Left lung (tissue), 10 donors: ENCODE measurements around the gene LMBR1. TPM values are rescaled to one million over a fixed set of nuclear protein-coding genes. Genes with fewer than 3 reads are reported as not detected.
"Not testable (repeated sequence)": the region's sequence is repeated elsewhere in the genome, so short reads cannot be mapped to it uniquely, and the experiment has no call there.

Experiments
- ATAC-seq: fragments of 200-7000 bp; cut with Tn5 transposase; one replicate; pipeline ENCODE4 v1.9.1; 2020; ENCODE audit warnings: moderate library complexity
- DNase-seq, 4 donors: peaks; one replicate each; pipeline ENCODE4 v3.0.0-alpha.2; 2013 to 2020
- H3K27ac ChIP-seq, 2 donors: fragments of 200-600 bp; sonication (generic) in 1 of 2; one replicate each; pipeline versions ENCODE4 v1.5.0 to v1.8.0; 2020 to 2021
- H3K27me3 ChIP-seq, 2 donors: fragments of 200-600 bp; sonication (generic) in 1 of 2; one replicate each; pipeline versions ENCODE4 v1.5.0 to v1.8.0; 2020 to 2021
- H3K36me3 ChIP-seq, 2 donors: fragments of 200-600 bp; sonication (generic) in 1 of 2; one replicate each; pipeline versions ENCODE4 v1.5.0 to v1.8.0; 2020 to 2021
- H3K4me1 ChIP-seq, 2 donors: fragments of 200-600 bp; one replicate each; pipeline ENCODE4 v1.8.0; 2021
- H3K4me3 ChIP-seq, 2 donors: fragments of 200-600 bp; sonication (generic) in 1 of 2; one replicate each; pipeline versions ENCODE4 v1.5.0 to v1.8.0; 2020 to 2021; ENCODE audit warnings: mild to moderate bottlenecking in 1 of 2
- H3K9me3 ChIP-seq, 2 donors: fragments of 200-600 bp; sonication (generic) in 1 of 2; one replicate each; pipeline versions ENCODE4 v1.5.0 to v1.8.0; 2020 to 2021
- CTCF ChIP-seq, 2 donors: fragments of 200-600 bp; sonication (generic) in 1 of 2; IDR thresholded peaks; one replicate each; pipeline versions ENCODE4 v1.5.0 to v1.8.0; 2021; ENCODE audit warnings: antibody characterized with exemption in 2 of 2
- intact Hi-C, 2 donors: fragments of 100-400 bp; cut with DNase I; formaldehyde crosslinking; loops; one replicate each; pipeline versions ENCODE4 v1.11.2 to v1.14.2; 2022
- polyA plus RNA-seq, 6 donors: library from polyadenylated mRNA; unstranded; fragments of 120-200 nt; gene quantifications; one replicate each; pipeline ENCODE4 v1.2.1, GENCODE V29; 2013; ENCODE audit not compliant: insufficient read length in 6 of 6
- total RNA-seq, 2 donors: library from RNA; stranded (reverse); fragmentation: NEBNext Ultra II Directional; extraction: Animal tissue kit (Norgen Biotek cat#: 25700); gene quantifications; one replicate each; pipeline ENCODE4 v1.2.1, GENCODE V29; 2021
- donor health status: DM: no; HTN: yes; CAD: no.
- donor health status: DM: no; HTN: no; CAD: no.

Gene LMBR1
- total and polyA plus RNA-seq, 8 donors = 54.7 to 71.1 (median 63.9) TPM

- intact Hi-C loops = no loop called here
- no peaks in the 10 kb centered on the region for H3K36me3 ChIP-seq
- DNase-seq (no peak), ATAC-seq (no peak)
- no peak overlapping the region for H3K27ac ChIP-seq
- no peaks in the 10 kb centered on the region for H3K9me3 ChIP-seq
- no peak overlapping the region for H3K4me3 ChIP-seq
- H3K27me3 ChIP-seq = peaks cover 0 to 6% of the 10 kb centered on the region in 2 donors
- TF ChIP-seq CTCF (IDR thresholded peaks at IDR 0.05) = no peak
- H3K4me1 ChIP-seq = no peaks in the 10 kb centered on the region
These were observed 35.4 kb upstream of the LMBR1 start for GRCh38 chr7:156928406-156928747.

- no peak for ATAC-seq
- intact Hi-C loops = no loop called here
These were observed 34.8 kb upstream of the LMBR1 start for GRCh38 chr7:156927571-156928405.

GRCh38 chr7:156925821-156926220 is 32.8 kb upstream of the LMBR1 start:
- H3K9me3 ChIP-seq, H3K27ac ChIP-seq, DNase-seq, H3K4me3 ChIP-seq, intact Hi-C loops, H3K27me3 ChIP-seq, ATAC-seq, H3K4me1 ChIP-seq, H3K36me3 ChIP-seq: not testable (repeated sequence)

More at GRCh38 chr7:156927571-156928405, 34.8 kb upstream of the LMBR1 start:
- H3K4me3 ChIP-seq = no peak overlapping the region
- no peak overlapping the region for H3K27ac ChIP-seq
- H3K36me3 ChIP-seq = no peaks in the 10 kb centered on the region
- no peak for DNase-seq
- TF ChIP-seq CTCF (IDR thresholded peaks at IDR 0.05) = no peak
- H3K4me1 ChIP-seq = no peaks in the 10 kb centered on the region
- peaks cover 0 to 6% of the 10 kb centered on the region in 2 donors for H3K27me3 ChIP-seq
- no peaks in the 10 kb centered on the region for H3K9me3 ChIP-seq

- ATAC-seq, intact Hi-C loops, H3K4me3 ChIP-seq, H3K4me1 ChIP-seq, H3K9me3 ChIP-seq, H3K36me3 ChIP-seq, DNase-seq, H3K27ac ChIP-seq: not testable (repeated sequence)
- peaks cover 0 to 15% of the 10 kb centered on the region in 2 donors for H3K27me3 ChIP-seq
These were observed 29.3 kb upstream of the LMBR1 start for GRCh38 chr7:156922304-156922703.

- intact Hi-C loops, H3K4me3 ChIP-seq, DNase-seq, H3K4me1 ChIP-seq, ATAC-seq, H3K9me3 ChIP-seq, H3K36me3 ChIP-seq, H3K27ac ChIP-seq: not testable (repeated sequence)
- H3K27me3 ChIP-seq = peaks cover 0 to 15% of the 10 kb centered on the region in 2 donors
These were observed 27.7 kb upstream of the LMBR1 start for GRCh38 chr7:156920487-156921373.

- ATAC-seq (no peak), DNase-seq (no peak)
- H3K27me3 ChIP-seq = peaks cover 0 to 15% of the 10 kb centered on the region in 2 donors
- no peak for TF ChIP-seq CTCF (IDR thresholded peaks at IDR 0.05)
- no peak overlapping the region for H3K4me3 ChIP-seq
- no peaks in the 10 kb centered on the region for H3K4me1 ChIP-seq
- H3K9me3 ChIP-seq = no peaks in the 10 kb centered on the region
- H3K36me3 ChIP-seq = no peaks in the 10 kb centered on the region
- intact Hi-C loops = no loop called here
- H3K27ac ChIP-seq = no peak overlapping the region
These were observed 27.1 kb upstream of the LMBR1 start for GRCh38 chr7:156920076-156920475.
